ENCODE results near the gene DMRTA2.
"Not testable (repeated sequence)": the region's sequence is repeated elsewhere in the genome, so short reads cannot be mapped to it uniquely, and the experiment has no call there.

The DMRTA2 gene

DNA sequence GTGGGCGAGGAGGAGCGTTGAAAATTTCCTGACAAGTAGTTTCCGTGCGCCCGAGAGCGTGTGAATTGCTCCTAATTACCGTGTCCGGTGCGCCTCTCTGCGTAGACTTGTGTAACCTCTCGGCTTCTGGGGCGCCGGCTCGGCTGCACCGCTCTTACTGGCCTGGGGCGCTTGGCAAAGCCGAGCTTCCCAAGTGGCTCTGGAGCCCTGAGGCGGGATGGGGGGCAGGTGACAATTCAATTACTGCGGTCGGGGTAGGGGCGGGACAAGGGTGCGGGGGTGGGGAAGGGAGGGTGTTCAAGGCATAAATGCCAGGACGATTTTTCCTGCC lies 392 bp upstream of the DMRTA2 start:
- no peak for DNase-seq (ENCODE audit: low read depth)

DNA sequence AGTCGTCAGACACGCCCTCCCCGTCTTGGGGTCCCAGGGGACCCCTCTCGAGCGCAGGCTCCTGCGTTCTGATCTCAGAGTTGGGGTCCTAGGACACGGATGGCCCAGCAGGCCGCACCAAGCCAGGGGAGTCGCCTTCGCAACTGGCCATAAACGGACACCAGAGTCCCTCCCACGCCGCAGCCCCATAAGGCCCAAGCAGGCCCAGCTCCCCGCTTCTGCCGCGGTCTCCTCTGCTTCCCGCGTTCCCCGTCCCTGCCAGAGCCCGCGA lies 633 bp downstream of the DMRTA2 start:
- no peak for DNase-seq (ENCODE audit: low read depth)

DNA sequence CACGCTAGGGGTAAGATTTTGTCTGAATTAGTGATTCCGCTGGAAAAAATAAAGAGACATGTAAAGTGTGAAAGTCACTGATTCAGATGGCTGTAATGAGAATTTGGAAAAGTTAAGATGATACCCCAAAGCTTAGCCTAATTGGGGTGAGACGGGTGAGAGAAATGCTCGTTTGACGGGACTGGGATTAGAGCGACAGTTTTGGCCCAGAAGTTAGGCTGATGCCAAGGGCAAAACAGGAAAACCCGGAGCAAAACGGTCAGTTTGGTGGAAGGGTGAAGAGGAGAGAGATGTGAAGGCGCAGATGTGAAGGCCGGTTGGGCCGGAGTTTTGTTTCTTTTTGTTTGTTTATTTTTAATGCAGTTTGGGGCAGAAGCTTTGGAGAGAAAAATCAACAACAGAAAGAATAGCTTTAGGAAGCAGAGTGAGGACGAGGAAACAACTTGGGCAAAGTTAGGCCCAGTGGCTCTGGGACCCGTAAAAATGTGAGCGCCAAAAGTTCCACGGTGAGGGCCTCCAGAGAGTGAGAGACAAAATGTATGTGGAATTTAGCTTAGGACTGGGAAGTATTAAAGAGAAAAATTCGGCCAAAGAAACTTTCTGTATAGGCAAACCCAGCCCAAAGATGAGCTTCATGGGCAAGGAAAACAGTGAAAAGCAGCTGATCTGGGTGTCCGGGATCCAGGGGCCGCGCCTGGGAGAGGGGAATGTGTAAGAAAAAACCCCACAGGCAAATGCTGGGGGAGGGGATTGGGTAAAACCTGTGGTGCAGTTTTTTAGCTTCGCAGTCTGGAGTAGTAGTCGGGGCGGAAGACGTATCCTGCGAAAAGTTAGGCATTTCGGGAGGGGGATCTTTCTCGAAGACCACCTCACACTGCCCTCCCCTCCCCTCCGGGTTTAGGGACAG lies 1.2 kb downstream of the DMRTA2 start:
- DNase-seq (ENCODE audit: low read depth), result no peak

- DNase-seq (ENCODE audit: low read depth), result no peak
Measured at GRCh38 chr1:50421366-50421748, 1.9 kb downstream of the DMRTA2 start.

DNA sequence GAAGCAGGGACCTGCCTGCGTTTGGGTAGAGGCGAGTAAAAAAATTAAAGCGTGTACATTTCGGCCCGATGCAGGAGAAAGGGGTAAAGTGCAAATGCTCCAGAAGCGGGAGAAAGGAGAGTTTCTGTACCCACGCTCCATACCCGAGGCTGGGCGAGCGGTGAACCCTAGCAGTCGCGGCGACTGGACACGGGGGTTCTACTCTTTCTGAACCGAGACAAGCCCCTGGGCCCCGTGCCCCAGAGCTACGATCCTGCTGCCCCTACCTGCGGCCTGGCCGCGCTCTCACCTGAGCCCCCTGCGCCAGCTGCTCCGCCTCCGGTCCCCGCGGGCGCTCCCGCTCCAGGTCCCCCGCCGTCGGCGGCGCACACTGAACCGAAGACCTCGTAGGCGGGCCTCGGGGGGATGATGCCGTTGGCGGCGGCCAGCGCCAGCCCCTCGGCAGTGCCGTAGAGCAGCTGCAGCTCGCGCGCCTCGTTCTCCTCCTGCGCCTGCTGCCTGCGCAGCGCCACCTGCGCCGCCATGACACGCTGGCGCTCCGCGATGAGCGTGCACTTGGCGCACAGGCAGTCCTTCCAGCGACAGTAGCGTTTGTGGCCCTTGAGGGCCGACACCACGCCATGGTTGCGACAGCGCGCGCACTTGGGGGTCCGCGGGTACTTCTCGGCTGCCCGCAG lies 2.4 kb downstream of the DMRTA2 start:
- DNase-seq (ENCODE audit: low read depth), result no peak

DNA sequence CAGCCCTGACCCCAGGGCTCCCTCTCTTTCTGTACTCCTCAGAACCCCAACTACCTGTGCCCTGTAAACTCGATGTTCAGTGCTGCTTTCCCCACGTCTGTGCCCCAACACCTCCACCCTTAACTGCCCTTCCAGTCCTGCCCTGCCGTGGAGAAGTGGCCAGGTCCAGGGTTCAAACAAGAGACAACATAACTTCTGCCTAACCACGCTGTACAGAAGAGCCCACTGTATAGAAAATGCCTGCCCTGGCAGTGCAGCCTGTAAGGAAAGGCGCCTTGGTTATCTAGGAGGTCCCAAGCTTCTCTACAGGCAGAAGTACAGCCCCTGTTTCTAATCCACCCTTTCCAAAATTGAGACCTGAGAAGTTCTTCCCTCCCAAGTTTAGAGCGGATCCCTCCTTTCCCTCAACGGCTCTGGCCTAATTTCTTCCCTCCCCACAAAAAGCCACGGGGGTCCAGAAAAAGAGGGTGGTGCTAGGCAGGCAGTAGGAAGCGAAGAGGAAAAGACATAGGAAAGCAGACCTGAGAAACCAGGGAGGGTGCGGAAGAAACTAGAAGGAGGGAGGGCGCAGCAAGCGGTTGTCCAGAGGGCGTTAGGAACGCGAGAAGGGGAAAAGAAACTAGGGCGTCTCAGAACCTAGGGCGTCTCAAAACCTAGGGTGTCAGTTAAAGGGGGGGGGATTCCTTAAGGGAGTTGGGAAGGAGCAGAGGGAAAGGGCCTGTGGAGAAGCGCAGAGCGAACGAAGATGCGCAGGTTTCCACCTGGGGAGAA lies 3.2 kb downstream of the DMRTA2 start:
- no peak for DNase-seq (ENCODE audit: low read depth)

DNA sequence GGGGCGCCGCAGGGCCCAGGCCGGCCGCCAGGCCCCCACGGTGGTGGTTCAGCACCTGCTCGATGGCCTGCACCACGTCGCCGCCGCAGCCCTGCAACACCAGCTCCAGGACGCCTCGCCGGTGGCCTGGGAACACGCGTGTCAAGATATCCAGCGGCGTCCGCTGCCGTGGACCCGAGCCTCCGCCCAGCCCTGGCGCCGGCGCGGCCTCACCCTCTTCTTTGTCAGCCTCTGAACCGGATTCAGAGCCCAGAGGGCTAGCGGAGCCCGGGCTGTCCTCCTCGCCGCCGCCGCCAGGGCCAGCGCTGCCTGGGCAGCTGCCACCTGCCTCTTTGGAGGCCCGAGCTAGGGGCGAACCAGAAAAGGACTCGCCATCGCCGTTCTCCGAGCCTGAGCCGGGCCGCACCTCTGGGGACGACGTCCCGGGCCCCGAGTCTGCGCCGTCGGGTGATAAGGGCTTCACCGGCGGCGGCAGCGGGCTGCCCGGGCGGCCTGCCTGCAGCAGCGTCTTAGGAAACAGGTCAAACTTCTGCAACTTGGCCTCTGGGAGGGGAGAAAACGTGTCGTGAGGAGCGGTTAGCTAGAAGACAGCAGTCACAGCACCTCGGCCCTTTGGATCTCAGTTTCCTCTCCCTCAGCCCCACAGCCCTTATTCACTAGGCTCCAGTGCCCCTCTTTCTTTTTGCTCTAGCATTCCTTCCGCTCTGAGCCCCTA lies 3.9 kb downstream of the DMRTA2 start:
- DNase-seq (ENCODE audit: low read depth), result no peak

DNA sequence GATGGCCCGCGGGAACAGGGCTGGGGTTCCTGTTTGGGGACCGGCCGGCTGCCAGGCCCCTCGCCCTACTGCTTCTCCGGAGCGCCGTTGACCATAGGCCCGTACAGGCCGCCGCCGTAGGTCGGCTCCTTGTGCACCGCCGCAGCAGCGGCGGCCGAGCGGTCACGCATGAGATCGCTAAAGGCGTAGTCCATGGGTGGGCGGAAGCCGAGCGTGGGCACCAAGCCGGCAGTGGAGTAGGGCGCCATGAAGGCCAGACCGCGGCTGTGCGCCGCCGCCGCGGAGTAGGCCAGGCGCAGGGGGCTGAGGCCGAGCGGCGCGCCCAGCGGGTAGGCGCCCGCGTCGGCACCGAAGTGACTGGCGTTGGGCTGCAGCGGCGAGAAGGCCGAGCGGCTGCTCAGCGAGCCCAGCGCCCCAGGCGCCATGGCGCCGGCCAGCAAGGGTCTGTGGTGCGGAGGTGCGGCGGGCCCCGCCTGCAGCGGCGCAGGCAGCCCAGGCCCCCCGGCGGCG lies 4.6 kb downstream of the DMRTA2 start:
- DNase-seq (ENCODE audit: low read depth), result no peak

GRCh38 chr1:50417946-50418599 lies 5.2 kb downstream of the DMRTA2 start:
- DNase-seq (ENCODE audit: low read depth), result no peak

GRCh38 chr1:50417507-50417906 lies 5.7 kb downstream of the DMRTA2 start:
- DNase-seq (ENCODE audit: low read depth), result no peak

DNA sequence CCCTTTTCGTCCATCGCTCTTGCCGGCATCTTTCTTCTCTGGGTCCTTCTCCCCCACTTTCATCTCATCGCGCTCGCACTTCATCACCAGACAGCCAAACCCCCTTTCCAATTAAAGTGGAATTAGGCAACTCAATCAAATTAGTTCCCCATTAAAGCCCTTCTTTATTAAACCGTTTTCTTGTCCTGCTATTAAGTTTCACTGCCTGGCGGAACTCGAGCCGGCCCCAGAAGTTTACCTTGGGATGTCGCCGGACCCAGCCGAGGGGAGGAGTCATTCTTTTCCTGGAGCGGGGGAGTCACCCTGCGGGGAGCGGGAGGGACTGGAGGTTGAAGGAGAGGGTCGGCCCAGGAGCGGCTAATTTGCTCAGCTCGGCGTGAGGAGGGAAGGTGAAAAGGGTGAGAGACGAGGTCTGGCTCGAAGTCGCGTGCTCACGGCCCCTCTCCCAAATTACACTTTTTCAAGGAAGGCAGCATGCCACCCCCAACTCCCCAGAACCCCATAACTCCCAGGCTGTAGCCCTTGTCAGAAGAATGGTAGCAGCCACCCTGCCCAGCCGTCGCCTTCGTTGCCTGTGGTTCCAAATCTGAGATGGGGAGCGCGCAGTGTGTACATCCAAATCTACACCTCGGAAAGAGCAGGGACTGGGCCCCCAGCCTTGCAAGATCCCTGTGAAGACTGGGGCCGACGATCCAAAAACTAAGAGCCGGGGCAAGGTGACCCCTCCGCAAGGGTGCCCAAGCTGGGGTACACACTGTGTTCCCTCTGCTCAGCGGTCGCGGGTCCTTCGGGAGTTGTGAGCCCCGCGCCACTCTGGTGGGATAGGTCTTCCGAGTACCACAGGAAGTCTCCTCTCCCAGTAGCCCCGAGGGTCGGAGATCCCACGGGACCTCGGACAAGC lies 6.4 kb downstream of the DMRTA2 start:
- no peak for DNase-seq (ENCODE audit: low read depth)

DNA sequence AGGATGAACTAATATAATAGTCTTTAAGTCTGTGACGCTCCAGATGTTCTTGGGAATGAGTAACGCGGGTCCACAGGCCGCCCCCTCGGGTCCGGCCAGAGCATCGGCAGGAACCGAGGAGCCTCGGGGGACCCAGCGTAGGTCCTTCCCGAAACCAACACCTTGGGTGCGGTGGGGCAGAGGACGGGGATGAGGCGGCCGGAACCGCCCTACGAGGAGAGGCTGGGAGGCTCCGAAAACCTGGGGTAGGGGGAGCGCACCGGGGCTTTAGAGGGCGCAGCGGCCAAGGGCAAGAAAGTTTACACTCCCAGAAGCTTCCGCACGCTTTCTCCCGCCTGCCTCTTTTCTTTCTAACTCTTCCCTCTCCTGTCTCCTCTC lies 7.1 kb downstream of the DMRTA2 start:
- no peak for DNase-seq (ENCODE audit: low read depth)

DNA sequence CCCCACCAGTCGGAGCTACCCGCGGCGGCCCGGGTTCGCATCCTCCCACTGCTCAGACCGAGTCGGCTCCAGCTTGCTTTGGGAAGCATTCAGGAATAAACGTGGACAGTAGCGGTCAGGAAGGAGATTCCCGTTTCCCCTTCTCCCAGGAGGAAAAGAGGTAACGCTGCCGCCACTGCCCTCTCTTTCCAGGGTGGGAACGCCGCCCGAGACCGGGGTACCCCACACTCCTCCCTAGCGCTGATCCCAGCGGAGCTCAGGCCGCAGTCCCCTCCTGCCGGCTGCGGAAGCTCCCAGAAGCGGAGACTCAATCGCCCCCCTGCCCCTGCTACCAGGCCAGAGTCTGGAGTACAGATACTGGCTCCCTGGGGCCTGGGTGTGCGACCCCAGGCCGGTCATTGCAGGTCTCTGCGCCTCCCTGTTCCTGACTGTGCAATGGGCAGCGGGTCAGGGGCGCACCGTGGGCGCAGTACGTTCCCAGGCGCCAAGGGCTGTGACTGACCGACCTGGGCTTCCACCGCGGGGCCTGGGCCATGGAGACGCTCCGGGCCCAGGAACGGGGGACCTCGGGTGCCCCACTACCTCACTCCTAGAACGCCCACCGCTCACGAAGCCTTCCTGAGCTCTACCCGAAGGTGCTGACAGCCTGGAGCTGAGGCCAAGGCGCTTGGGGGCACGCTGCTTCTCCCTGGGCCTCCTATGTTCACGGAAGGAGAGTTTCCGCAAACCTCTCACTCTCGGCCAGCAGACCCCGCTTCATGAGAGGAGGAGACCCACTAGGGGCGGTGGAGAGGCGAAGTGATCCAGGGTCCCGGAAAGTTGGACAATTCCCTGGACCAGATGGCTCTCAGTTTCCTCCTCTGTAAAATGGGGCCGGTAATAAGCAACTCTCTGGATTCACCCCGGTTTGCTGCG lies 7.8 kb downstream of the DMRTA2 start:
- no peak for DNase-seq (ENCODE audit: low read depth)

DNA sequence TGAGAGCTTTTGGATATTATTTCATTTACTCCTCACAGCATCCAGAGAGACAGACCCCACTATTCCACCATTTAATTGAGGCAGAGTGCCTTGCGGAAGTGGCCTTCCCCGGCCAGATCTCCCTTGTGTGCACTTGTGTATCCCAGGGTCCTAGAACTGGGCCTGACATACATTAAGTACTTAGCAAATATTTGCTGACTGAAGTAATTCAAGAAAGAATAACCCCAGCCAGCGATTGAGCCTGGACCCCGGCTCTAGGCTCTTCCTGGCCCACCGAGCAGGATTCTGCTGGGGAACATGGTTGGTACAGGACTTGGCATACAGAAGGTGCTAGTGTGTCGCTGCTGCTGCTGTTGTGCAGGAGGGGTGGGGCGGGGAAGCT lies 8.4 kb downstream of the DMRTA2 start:
- DNase-seq (ENCODE audit: low read depth), result no peak

DNA sequence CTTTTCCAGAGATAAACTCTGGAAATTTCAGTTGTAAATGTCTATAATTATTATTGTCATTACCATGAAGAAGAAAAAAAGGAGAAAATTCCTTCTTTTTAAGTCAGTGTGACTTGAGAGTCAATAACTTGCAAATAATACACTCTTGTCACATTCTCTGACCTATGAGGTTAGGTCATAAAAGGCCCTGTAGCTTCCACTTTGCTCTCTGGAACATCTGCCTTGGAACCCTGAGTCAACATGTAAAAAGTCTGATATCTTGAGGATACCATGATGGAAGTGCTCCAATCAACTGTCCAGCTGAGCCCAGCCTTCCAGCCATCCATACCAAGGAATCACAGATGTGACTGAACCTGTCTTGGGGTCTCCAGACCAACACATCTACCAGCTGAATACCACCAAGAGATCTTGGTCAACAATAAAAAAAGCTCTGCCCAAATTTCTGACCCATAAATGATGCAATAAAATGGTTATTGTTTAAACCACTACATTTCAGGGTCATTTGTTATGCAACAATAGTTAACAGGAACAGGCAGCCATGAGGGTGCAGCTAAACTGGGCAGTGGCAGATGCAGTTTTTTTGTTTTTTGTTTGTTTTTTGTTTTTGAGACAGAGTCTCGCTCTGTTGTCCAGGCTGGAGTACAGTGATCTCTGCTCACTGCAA lies 10.3 kb downstream of the DMRTA2 start:
- no peak for DNase-seq (ENCODE audit: low read depth)

- DNase-seq (ENCODE audit: low read depth), result no peak
Measured at GRCh38 chr1:50405814-50406213, 17.4 kb downstream of the DMRTA2 start.

- DNase-seq (ENCODE audit: low read depth), result no peak
Measured at GRCh38 chr1:50393522-50394120, 29.6 kb downstream of the DMRTA2 start.

DNA sequence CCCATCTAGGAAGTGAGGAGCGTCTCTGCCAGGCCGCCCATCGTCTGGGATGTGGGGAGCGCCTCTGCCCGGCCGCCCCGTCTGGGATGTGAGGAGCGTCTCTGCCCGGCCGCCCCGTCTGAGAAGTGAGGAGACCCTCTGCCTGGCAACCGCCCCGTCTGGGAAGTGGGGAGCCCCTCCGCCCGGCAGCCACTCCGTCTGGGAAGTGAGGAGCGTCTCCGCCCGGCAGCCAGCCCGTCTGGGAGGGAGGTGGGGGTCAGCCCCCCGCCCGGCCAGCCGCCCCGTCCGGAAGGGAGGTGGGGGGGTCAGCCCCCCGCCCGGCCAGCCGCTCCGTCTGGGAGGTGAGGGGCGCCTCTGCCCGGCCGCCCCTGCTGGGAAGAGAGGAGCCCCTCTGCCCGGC lies 41.7 kb downstream of the DMRTA2 start:
- not testable (repeated sequence) for DNase-seq (ENCODE audit: low read depth)

- no peak for DNase-seq (ENCODE audit: low read depth)
Measured at GRCh38 chr1:50378770-50379169, 44.5 kb downstream of the DMRTA2 start.

All from stromal cell of bone marrow (primary cell).